Prostate gland (tissue), 2 donors: ENCODE results near the gene VPS13C.

Experiments used
- POLR2AphosphoS5 ChIP-seq: sonication (generic); formaldehyde crosslinking; IDR thresholded peaks from one replicate; pipeline ENCODE4 v1.6.1; 2017; ENCODE audit warnings: antibody characterized with exemption
- TF ChIP-seq, protein P1 (sequence below), 4 experiments: fragments of 200-600 bp in 2 of 4; fragments of 450-650 bp in 2 of 4; sonication (generic) in 2 of 4; IDR thresholded peaks; 1 replicate in 3 of 4; 2 replicates in 1 of 4; pipeline ENCODE4 v1.5.1; 2016 to 2019; ENCODE audit warnings: antibody characterized with exemption in 4 of 4, mild to moderate bottlenecking in 2 of 4, moderate library complexity in 2 of 4

DNA sequence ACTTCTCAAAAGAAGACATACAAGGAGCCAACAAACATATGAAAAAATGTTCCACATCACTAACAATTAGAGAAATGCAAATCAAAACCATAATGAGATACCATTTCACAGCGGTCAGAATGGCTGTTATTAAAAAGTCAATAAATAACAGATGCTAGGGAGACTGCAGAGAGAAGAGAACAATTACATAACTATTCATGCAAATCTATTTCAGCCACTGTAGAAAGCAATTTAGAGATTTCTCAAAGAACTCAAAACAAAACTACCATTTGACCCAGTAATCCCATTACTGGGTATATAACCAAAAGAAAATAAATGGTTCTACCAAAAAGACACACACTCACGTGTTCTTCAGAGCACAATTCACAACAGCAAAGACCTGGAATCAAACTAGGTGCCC lies 116.3 kb downstream of the VPS13C start:
- TF ChIP-seq, protein P1, sequence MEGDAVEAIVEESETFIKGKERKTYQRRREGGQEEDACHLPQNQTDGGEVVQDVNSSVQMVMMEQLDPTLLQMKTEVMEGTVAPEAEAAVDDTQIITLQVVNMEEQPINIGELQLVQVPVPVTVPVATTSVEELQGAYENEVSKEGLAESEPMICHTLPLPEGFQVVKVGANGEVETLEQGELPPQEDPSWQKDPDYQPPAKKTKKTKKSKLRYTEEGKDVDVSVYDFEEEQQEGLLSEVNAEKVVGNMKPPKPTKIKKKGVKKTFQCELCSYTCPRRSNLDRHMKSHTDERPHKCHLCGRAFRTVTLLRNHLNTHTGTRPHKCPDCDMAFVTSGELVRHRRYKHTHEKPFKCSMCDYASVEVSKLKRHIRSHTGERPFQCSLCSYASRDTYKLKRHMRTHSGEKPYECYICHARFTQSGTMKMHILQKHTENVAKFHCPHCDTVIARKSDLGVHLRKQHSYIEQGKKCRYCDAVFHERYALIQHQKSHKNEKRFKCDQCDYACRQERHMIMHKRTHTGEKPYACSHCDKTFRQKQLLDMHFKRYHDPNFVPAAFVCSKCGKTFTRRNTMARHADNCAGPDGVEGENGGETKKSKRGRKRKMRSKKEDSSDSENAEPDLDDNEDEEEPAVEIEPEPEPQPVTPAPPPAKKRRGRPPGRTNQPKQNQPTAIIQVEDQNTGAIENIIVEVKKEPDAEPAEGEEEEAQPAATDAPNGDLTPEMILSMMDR (IDR thresholded peaks at IDR 0.05) = no peak
- TF ChIP-seq POLR2AphosphoS5 = no peak
